Caco-2 (cell line): ENCODE results near the gene TSPAN18. TPM values are rescaled to one million over a fixed set of nuclear protein-coding genes. Genes with fewer than 3 reads are reported as not detected.

ENCODE experiments used
- BruUV-seq: library from RNA; stranded (reverse); fragments of 400-500 nt; replicated peaks from 2 replicates; lab custom pipeline; 2021; lab: Mats Ljungman, UMichigan
- CTCF ChIA-PET: fragments of 300-600 bp; sonication (Branson Sonifier 250); formaldehyde crosslinking; loops from one replicate; lab custom pipeline; 2022; ENCODE audit warnings: antibody characterized with exemption; lab: Charles Lee
- POLR2A ChIA-PET: fragments of 300-600 bp; sonication (Branson Sonifier 250); formaldehyde crosslinking; loops from one replicate; lab custom pipeline; 2022; ENCODE audit warnings: antibody characterized with exemption; lab: Charles Lee
- DNase-seq, 2 experiments: peaks; one replicate each; pipeline versions ENCODE4 v3.0.0 to v3.0.0-alpha.2; 2020 to 2022
- H3K27me3 ChIP-seq: replicated peaks from 2 replicates; pipeline ENCODE4 v1.6.0; 2011; ENCODE audit warnings: low read length; ENCODE audit not compliant: control insufficient read depth, insufficient read depth
- H3K36me3 ChIP-seq: 2 replicates; pipeline ENCODE4 v1.5.1; 2011; ENCODE audit warnings: low read length; ENCODE audit not compliant: control insufficient read depth, insufficient read depth
- H3K4me1 ChIP-seq: fragments of 250-450 bp; sonication (Bioruptor Pico); 2 replicates; pipeline ENCODE4 v1.5.1; 2020; ENCODE audit warnings: mild to moderate bottlenecking
- H3K4me3 ChIP-seq: 2 replicates; pipeline ENCODE4 v1.5.1; 2011; ENCODE audit warnings: low read depth, mild to moderate bottlenecking, control low read depth, low read length
- H3K9me3 ChIP-seq: fragments of 250-450 bp; sonication (Bioruptor Pico); 2 replicates; pipeline ENCODE4 v1.5.1; 2020; ENCODE audit warnings: mild to moderate bottlenecking, moderate library complexity
- H3K27ac Mint-ChIP-seq: one replicate; pipeline ENCODE4 v1.8.0; 2022; ENCODE audit warnings: mixed read lengths; ENCODE audit not compliant: unreplicated experiment
- H3K27me3 Mint-ChIP-seq: one replicate; pipeline ENCODE4 v1.8.0; 2022; ENCODE audit warnings: mixed read lengths; ENCODE audit not compliant: insufficient read depth, unreplicated experiment
- H3K36me3 Mint-ChIP-seq: one replicate; pipeline ENCODE4 v1.8.0; 2022; ENCODE audit warnings: mild to moderate bottlenecking, mixed read lengths; ENCODE audit not compliant: insufficient read depth, unreplicated experiment
- H3K4me1 Mint-ChIP-seq: one replicate; pipeline ENCODE4 v1.8.0; 2022; ENCODE audit warnings: low read depth, mixed read lengths; ENCODE audit not compliant: unreplicated experiment
- H3K4me3 Mint-ChIP-seq: one replicate; pipeline ENCODE4 v1.8.0; 2022; ENCODE audit warnings: mild to moderate bottlenecking, moderate library complexity, mixed read lengths; ENCODE audit not compliant: unreplicated experiment
- H3K9me3 Mint-ChIP-seq: one replicate; pipeline ENCODE4 v1.8.0; 2022; ENCODE audit warnings: mixed read lengths; ENCODE audit not compliant: unreplicated experiment
- intact Hi-C: fragments of 100-400 bp; cut with micrococcal nuclease; formaldehyde crosslinking; loops from one replicate; pipeline ENCODE4 v1.10.0; 2022; ENCODE audit not compliant: unreplicated experiment
- total RNA-seq: library from RNA; stranded (reverse); gene quantifications from 2 replicates; pipeline ENCODE4 v1.2.3, GENCODE V29; 2022
- TF ChIP-seq, protein P1 (sequence below), 2 experiments: fragments of 200-600 bp in 1 of 2; IDR thresholded peaks; 1 replicate in 1 of 2; 2 replicates in 1 of 2; pipeline versions ENCODE4 v1.5.1 to v1.8.0; 2011 to 2022; ENCODE audit warnings: antibody characterized with exemption in 1 of 2, control low read depth in 1 of 2, inconsistent platforms in 1 of 2, low read depth in 1 of 2, low read length in 1 of 2, mild to moderate bottlenecking in 1 of 2, moderate library complexity in 1 of 2; ENCODE audit not compliant: insufficient read depth in 1 of 2, severe bottlenecking in 1 of 2, unreplicated experiment in 1 of 2

Gene TSPAN18
- total RNA-seq, 1 experiment from 2014 or later = 7.4 TPM

GRCh38 chr11:44747836-44748235, 21.1 kb downstream of the TSPAN18 start:
- CTCF ChIA-PET = no interaction called here
- POLR2A ChIA-PET = no interaction called here
- no peaks in the 10 kb centered on the region for H3K9me3 Mint-ChIP-seq
- no peak for DNase-seq
- no peaks in the 10 kb centered on the region for H3K36me3 Mint-ChIP-seq
- H3K36me3 ChIP-seq = no peaks in the 10 kb centered on the region
- no peak overlapping the region for H3K4me3 ChIP-seq
- BruUV-seq = no TSS peak
- H3K4me1 ChIP-seq = no peaks in the 10 kb centered on the region
- no peaks in the 10 kb centered on the region for H3K27me3 ChIP-seq
- H3K27ac Mint-ChIP-seq = no peak overlapping the region
- TF ChIP-seq, protein P1, sequence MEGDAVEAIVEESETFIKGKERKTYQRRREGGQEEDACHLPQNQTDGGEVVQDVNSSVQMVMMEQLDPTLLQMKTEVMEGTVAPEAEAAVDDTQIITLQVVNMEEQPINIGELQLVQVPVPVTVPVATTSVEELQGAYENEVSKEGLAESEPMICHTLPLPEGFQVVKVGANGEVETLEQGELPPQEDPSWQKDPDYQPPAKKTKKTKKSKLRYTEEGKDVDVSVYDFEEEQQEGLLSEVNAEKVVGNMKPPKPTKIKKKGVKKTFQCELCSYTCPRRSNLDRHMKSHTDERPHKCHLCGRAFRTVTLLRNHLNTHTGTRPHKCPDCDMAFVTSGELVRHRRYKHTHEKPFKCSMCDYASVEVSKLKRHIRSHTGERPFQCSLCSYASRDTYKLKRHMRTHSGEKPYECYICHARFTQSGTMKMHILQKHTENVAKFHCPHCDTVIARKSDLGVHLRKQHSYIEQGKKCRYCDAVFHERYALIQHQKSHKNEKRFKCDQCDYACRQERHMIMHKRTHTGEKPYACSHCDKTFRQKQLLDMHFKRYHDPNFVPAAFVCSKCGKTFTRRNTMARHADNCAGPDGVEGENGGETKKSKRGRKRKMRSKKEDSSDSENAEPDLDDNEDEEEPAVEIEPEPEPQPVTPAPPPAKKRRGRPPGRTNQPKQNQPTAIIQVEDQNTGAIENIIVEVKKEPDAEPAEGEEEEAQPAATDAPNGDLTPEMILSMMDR (IDR thresholded peaks at IDR 0.05; ENCODE audit: insufficient read depth in 1 of 2, low read depth in 1 of 2, low read length in 1 of 2, severe bottlenecking in 1 of 2, unreplicated experiment in 1 of 2) = no peak
- H3K9me3 ChIP-seq = no peaks in the 10 kb centered on the region
- H3K4me3 Mint-ChIP-seq = no peak overlapping the region
- H3K4me1 Mint-ChIP-seq = no peaks in the 10 kb centered on the region
- no peaks in the 10 kb centered on the region for H3K27me3 Mint-ChIP-seq
- intact Hi-C loops = no loop called here

DNA sequence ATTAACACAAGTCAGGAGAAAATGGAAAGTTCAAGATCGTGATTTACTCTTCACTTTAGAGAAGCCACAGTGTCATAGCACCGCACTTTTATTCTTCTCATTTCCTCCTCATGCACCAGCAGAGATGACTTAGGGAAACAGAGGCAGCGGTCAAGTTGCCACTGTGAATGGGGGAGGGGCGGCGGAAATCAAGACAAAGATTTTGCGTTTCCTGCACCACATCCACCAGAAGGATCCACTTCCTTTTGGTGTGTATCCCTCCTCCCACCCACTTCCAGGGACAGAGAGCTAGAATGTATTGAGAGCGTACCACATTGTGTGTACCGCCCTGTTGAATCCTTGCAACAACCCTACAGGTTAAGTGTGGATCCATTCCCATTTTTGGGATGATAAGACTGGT, 21.8 kb downstream of the TSPAN18 start:
- Histone ChIP-seq H3K4me1 (no peaks in the 10 kb centered on the region), H3K9me3 (no peaks in the 10 kb centered on the region), H3K36me3 (no peaks in the 10 kb centered on the region), H3K4me3 (no peak overlapping the region), H3K27me3 (no peaks in the 10 kb centered on the region)
- no peak overlapping the region for H3K4me3 Mint-ChIP-seq
- BruUV-seq = no TSS peak
- no peaks in the 10 kb centered on the region for H3K27me3 Mint-ChIP-seq
- ChIA-PET CTCF (no interaction called here), POLR2A (no interaction called here)
- H3K9me3 Mint-ChIP-seq = no peaks in the 10 kb centered on the region
- TF ChIP-seq, protein P1 (IDR thresholded peaks at IDR 0.05; ENCODE audit: insufficient read depth in 1 of 2, low read depth in 1 of 2, low read length in 1 of 2, severe bottlenecking in 1 of 2, unreplicated experiment in 1 of 2) = no peak
- intact Hi-C loops = no loop called here
- no peaks in the 10 kb centered on the region for H3K4me1 Mint-ChIP-seq
- no peak for DNase-seq
- no peak overlapping the region for H3K27ac Mint-ChIP-seq
- H3K36me3 Mint-ChIP-seq = no peaks in the 10 kb centered on the region

GRCh38 chr11:44749189-44749588, 22.4 kb downstream of the TSPAN18 start:
- no TSS peak for BruUV-seq
- TF ChIP-seq, protein P1 (IDR thresholded peaks at IDR 0.05; ENCODE audit: insufficient read depth in 1 of 2, low read depth in 1 of 2, low read length in 1 of 2, severe bottlenecking in 1 of 2, unreplicated experiment in 1 of 2) = no peak
- no peaks in the 10 kb centered on the region for H3K4me1 ChIP-seq
- Mint-ChIP-seq H3K4me1 (no peaks in the 10 kb centered on the region), H3K4me3 (no peak overlapping the region), H3K9me3 (no peaks in the 10 kb centered on the region), H3K27ac (no peak overlapping the region), H3K27me3 (no peaks in the 10 kb centered on the region), H3K36me3 (no peaks in the 10 kb centered on the region)
- ChIA-PET POLR2A (no interaction called here), CTCF (no interaction called here)
- H3K27me3 ChIP-seq = no peaks in the 10 kb centered on the region
- H3K36me3 ChIP-seq = no peaks in the 10 kb centered on the region
- intact Hi-C loops = no loop called here
- H3K4me3 ChIP-seq = no peak overlapping the region
- no peaks in the 10 kb centered on the region for H3K9me3 ChIP-seq
- no peak for DNase-seq
